ENCODE data around the gene RFX4. TPM values are rescaled to one million over a fixed set of nuclear protein-coding genes. Genes with fewer than 3 reads are reported as not detected.

RFX4 gene
- total RNA-seq, 1 donor from 2014 or later: not detected

DNA sequence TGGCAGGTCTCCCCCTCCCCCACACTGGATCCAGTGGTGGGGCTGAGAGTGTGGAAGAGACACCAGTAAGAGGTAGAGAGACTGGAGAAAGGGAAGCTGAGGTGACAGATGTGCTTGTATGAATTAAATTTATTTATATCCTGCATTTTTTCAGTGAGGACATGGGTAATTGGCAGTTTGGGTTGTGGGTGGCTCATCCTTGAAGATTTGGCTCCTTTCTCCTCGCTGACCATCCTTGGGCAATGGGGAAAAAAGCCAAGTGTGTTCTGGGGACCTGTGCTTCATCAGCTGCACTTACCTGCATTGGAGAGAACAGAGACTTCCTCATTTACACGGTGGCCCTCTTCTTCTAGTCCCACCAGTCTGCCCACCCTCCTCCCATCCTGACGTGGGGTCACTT, 86.4 kb downstream of the RFX4 start:
- no peaks in the 10 kb centered on the region for H3K9me3 ChIP-seq

DNA sequence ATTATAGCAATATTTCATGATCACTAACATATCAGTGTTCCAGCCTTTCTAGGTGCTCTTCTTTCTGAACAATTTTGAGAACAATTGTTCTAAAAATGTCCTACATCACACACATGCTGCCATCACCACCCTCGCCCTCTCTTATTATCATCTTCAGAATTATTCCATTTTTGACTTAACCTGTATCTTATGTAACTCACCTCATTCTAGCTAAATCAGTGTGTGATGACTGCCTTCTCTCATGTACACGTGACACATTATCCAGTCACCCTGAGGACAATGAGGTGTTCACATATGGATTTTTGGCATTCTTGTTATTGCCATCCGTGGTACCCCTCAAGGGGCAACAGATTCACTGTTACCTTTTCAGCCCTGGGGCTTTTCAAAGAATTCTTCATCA, 87.3 kb downstream of the RFX4 start:
- H3K9me3 ChIP-seq: no peaks in the 10 kb centered on the region
- TF ChIP-seq CTCF (IDR thresholded peaks at IDR 0.05): no peak
- no peak overlapping the region for H3K27ac ChIP-seq
- H3K27me3 ChIP-seq: peaks cover 51% of the 10 kb centered on the region
- H3K4me1 ChIP-seq: no peaks in the 10 kb centered on the region
- ATAC-seq: no peak
- no peak overlapping the region for H3K4me3 ChIP-seq
- no peaks in the 10 kb centered on the region for H3K36me3 ChIP-seq
- no peak for DNase-seq
- intact Hi-C loops (cut with DNase I): no loop called here

More for the DNA sequence above, 86.4 kb downstream of the RFX4 start:
- H3K36me3 ChIP-seq: no peaks in the 10 kb centered on the region
- TF ChIP-seq CTCF (IDR thresholded peaks at IDR 0.05): no peak
- DNase-seq: no peak
- H3K27me3 ChIP-seq: peaks cover 42% of the 10 kb centered on the region
- no peak overlapping the region for H3K4me3 ChIP-seq
- no peaks in the 10 kb centered on the region for H3K4me1 ChIP-seq
- no peak overlapping the region for H3K27ac ChIP-seq
- intact Hi-C loops (cut with DNase I): no loop called here
- no peak for ATAC-seq

DNA sequence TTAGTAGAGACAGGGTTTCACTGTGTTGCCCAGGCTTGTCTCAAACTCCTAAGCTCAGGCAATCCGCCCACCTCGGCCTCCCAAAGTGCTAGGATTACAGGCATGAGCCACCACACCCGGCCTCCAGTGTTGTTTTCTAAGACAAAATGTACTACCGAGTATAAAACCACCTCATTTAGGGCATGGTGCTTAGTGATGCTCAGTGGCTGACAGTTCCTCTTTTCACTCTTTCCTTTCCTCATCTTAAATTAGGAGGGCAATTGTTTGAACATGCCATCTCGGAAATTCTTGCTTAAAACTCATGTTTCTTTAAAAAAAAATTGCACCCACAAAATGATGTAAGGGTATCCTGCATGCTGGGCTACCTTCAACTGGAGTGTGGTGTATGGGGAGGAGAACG, 89.0 kb downstream of the RFX4 start:
- Histone ChIP-seq H3K36me3 (no peaks in the 10 kb centered on the region), H3K4me1 (no peaks in the 10 kb centered on the region), H3K9me3 (no peaks in the 10 kb centered on the region), H3K4me3 (no peak overlapping the region), H3K27ac (no peak overlapping the region), H3K27me3 (peaks cover 51% of the 10 kb centered on the region)
- intact Hi-C loops (cut with DNase I): no loop called here
- DNase-seq: no peak
- no peak for ATAC-seq
- no peak for TF ChIP-seq CTCF (IDR thresholded peaks at IDR 0.05)

DNA sequence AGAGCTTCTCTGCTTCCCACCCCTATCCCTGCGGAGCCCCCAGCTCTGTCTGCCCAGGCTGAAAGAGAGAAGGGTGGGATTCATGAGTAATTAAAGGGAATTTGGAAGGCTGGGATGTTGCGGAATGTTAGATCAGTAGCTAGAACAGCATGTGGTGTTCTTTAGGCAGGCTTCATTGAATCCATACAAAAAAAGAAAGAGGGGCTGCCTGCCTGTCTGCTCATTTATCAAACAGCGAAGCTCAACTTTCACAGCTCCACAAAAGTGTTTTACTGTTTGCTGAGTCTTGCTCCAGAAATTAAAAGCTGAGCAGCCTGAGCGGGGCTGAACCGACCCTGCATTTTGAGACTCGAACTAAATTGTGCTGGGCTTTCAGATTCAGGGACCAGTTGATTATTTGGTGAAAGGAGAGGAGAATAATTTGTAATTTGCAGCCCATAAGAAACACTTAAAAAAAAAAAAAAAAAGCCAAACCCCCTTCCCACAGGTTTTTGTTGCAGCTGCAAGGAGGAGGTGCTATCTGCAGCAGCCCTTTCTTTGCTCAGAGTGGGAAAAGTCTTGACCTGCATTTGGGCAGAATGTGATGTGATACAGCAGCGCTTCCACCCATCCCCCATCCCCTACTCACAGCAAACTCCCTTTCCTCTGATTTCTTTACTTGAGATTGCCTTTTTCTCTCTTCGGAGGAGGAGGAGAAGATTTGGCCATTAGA, 89.7 kb downstream of the RFX4 start:
- no peak overlapping the region for H3K27ac ChIP-seq
- H3K4me1 ChIP-seq: no peaks in the 10 kb centered on the region
- H3K4me3 ChIP-seq: no peak overlapping the region
- ATAC-seq (no peak), DNase-seq (no peak)
- peaks cover 51% of the 10 kb centered on the region for H3K27me3 ChIP-seq
- intact Hi-C loops (cut with DNase I): no loop called here
- H3K36me3 ChIP-seq: no peaks in the 10 kb centered on the region
- no peaks in the 10 kb centered on the region for H3K9me3 ChIP-seq
- TF ChIP-seq CTCF (IDR thresholded peaks at IDR 0.05): no peak

- intact Hi-C loops (cut with DNase I): no loop called here
- ATAC-seq: no peak
Measured at GRCh38 chr12:106673141-106673540, 90.3 kb downstream of the RFX4 start.

More at GRCh38 chr12:106673141-106673540, 90.3 kb downstream of the RFX4 start:
- no peak for TF ChIP-seq CTCF (IDR thresholded peaks at IDR 0.05)
- Histone ChIP-seq H3K27ac (no peak overlapping the region), H3K4me1 (no peaks in the 10 kb centered on the region), H3K36me3 (no peaks in the 10 kb centered on the region), H3K9me3 (no peaks in the 10 kb centered on the region), H3K4me3 (no peak overlapping the region), H3K27me3 (peaks cover 49% of the 10 kb centered on the region)
- no peak for DNase-seq
